ENCODE results near the gene LRFN4. TPM values are rescaled to one million over a fixed set of nuclear protein-coding genes. Genes with fewer than 3 reads are reported as not detected.

The LRFN4 gene
- total and polyA plus RNA-seq, 10 of the 15 experiments (the other 5 are each of a cell fraction or from before 2014, with no cell fraction given): 0.03 to 43.8 (median 4.9) TPM

- CTCF ChIA-PET: no interaction called here
Measured at GRCh38 chr11:66866007-66866406, 9.1 kb downstream of the LRFN4 start.

More at GRCh38 chr11:66866007-66866406, 9.1 kb downstream of the LRFN4 start:
- ATAC-seq: no peak
- Histone ChIP-seq H3K9ac (ENCODE audit: control insufficient read depth, insufficient read depth, low read length) (no peak overlapping the region), H3K36me3 (ENCODE audit: control insufficient read depth in 2 of 2, insufficient read depth in 2 of 2, low read length in 1 of 2) (no peaks in the 10 kb centered on the region), H3K4me3 (no peak overlapping the region), H4K20me1 (ENCODE audit: control insufficient read depth, insufficient read depth) (no peaks in the 10 kb centered on the region), H2AFZ (ENCODE audit: control insufficient read depth, low read depth, low read length) (no peak overlapping the region), H3K4me2 (ENCODE audit: control insufficient read depth, insufficient read depth) (no peak overlapping the region), H3K27ac (ENCODE audit: control insufficient read depth, insufficient read depth) (no peak overlapping the region), H3K9me3 (replicated peaks; ENCODE audit: control insufficient read depth, insufficient read depth, low read length) (no peaks in the 10 kb centered on the region), H3K4me1 (ENCODE audit: control insufficient read depth, insufficient read depth, low read length) (peaks cover 11% of the 10 kb centered on the region), H3K79me2 (ENCODE audit: control insufficient read depth, insufficient read depth, low read length) (no peaks in the 10 kb centered on the region), H3K27me3 (replicated peaks in 1 of 2; ENCODE audit: control insufficient read depth in 2 of 2, insufficient read depth in 2 of 2, low read length in 1 of 2) (no peaks in the 10 kb centered on the region)
- ChIA-PET POLR2A (interaction anchor here (0.6 kb wide), 1 partner anchor 517 kb away, joined by 3 read pairs; no protein-coding TSS in a partner anchor), RAD21 (ENCODE audit: unreplicated experiment) (no interaction called here), SMC1A (ENCODE audit: uncharacterized antibody, unreplicated experiment) (no interaction called here)
- TF ChIP-seq E2F8 (IDR thresholded peaks at IDR 0.05; ENCODE audit: low read depth, partially characterized antibody) (no peak), MAX (IDR thresholded peaks at IDR 0.05; ENCODE audit: low read depth, low read length) (no peak), NR2C1 (IDR thresholded peaks at IDR 0.05) (no peak), HDAC6 (IDR thresholded peaks at IDR 0.05; ENCODE audit: unreplicated experiment) (no peak), GABPA (IDR thresholded peaks at IDR 0.05; ENCODE audit: low read depth) (no peak), FOXM1 (IDR thresholded peaks at IDR 0.05; ENCODE audit: low read depth, low read length) (no peak), ZNF217 (IDR thresholded peaks at IDR 0.05) (no peak), NKRF (conservative IDR thresholded peaks at IDR 0.05) (no peak), SPI1 (IDR thresholded peaks at IDR 0.05; ENCODE audit: borderline replicate concordance, insufficient read depth, low read depth, low read length) (no peak), IRF5 (IDR thresholded peaks at IDR 0.05; ENCODE audit: borderline replicate concordance) (no peak), HDGF (IDR thresholded peaks at IDR 0.05) (no peak), FOS (IDR thresholded peaks at IDR 0.05; ENCODE audit: borderline replicate concordance, extremely low read depth, insufficient read length) (no peak)
- FAIRE-seq: no peak
- WGBS (ENCODE audit: insufficient coverage, insufficient replicate concordance, low lambda C conversion rate, missing lambda C conversion rate): 82% methylated on average over 18 of the region's 23 CpGs
- intact Hi-C loops (cut with micrococcal nuclease; ENCODE audit: unreplicated experiment): no loop called here
- no TSS peak for BruUV-seq (replicated peaks)
- in situ Hi-C loops (cut with MboI): no loop called here
- DNase-seq (ENCODE audit: low read depth, low spot score): no peak
